ENCODE measurements around the gene PUSL1. TPM values are rescaled to one million over a fixed set of nuclear protein-coding genes. Genes with fewer than 3 reads are reported as not detected.
A peak's percentile ranks its signal among the peaks of the same experiment; 100 is the strongest.

The PUSL1 gene
- total and polyA plus RNA-seq, 2 donors (not counting 1 experiment from before 2014, with no cell fraction given): 15.7 to 25.8 TPM

GRCh38 chr1:1264026-1264425 lies 44.4 kb upstream of the PUSL1 start:
- ChIA-PET CTCF (interaction anchor here (4.5 kb wide), 1 partner anchor 142 kb away, joined by 26 read pairs; no protein-coding TSS in a partner anchor), POLR2A (no interaction called here)
- Histone ChIP-seq H3K27ac (ENCODE audit: low read length in 2 of 2) (no peak overlapping the region), H3K4me2 (replicated peaks; ENCODE audit: low read depth, low read length, poor library complexity, severe bottlenecking) (no peak overlapping the region), H3K4me1 (ENCODE audit: control insufficient read depth in 2 of 2, insufficient read depth in 2 of 2, low read length in 2 of 2) (peaks cover 0 to 4% of the 10 kb centered on the region in 2 donors), H3K79me2 (ENCODE audit: control insufficient read depth, insufficient read depth, low read length) (peaks cover 65% of the 10 kb centered on the region), H4K20me1 (ENCODE audit: control insufficient read depth, insufficient read depth, low read length, poor library complexity, severe bottlenecking) (peaks cover 85% of the 10 kb centered on the region), H3K9me3 (ENCODE audit: control extremely low read depth in 1 of 3, control insufficient read depth in 2 of 3, insufficient read depth in 1 of 3, low read length in 2 of 3) (no peaks in the 10 kb centered on the region), H2AFZ (ENCODE audit: insufficient read depth, low read depth, low read length, poor library complexity, severe bottlenecking) (no peak overlapping the region), H3K9ac (ENCODE audit: low read length) (no peak overlapping the region), H3K36me3 (replicated peaks in 1 of 2; ENCODE audit: control extremely low read depth in 1 of 2, control insufficient read depth in 1 of 2, extremely low read depth in 1 of 2, insufficient read depth in 2 of 2, low read length in 1 of 2) (peaks cover 0 to 64% of the 10 kb centered on the region in 2 experiments), H3K27me3 (replicated peaks in 1 of 4; ENCODE audit: control extremely low read depth in 1 of 4, control insufficient read depth in 3 of 4, insufficient read depth in 4 of 4, low read length in 3 of 4) (no peaks in the 10 kb centered on the region), H3K4me3 (ENCODE audit: control extremely low read depth in 1 of 5, extremely low read depth in 1 of 5, insufficient read depth in 1 of 5, low read depth in 2 of 5, low read length in 4 of 5) (no peak overlapping the region)
- Mint-ChIP-seq H3K4me3 (no peak overlapping the region), H3K27me3 (no peaks in the 10 kb centered on the region), H3K9me3 (ENCODE audit: insufficient read depth) (no peaks in the 10 kb centered on the region), H3K4me1 (peaks cover 19% of the 10 kb centered on the region), H3K27ac (no peak overlapping the region)
- DNase-seq (no peak), ATAC-seq (ENCODE audit: low read depth) (no peak)
- TF ChIP-seq CTCF (IDR thresholded peaks at IDR 0.05) (no peak), EZH2 (IDR thresholded peaks at IDR 0.05; ENCODE audit: borderline replicate concordance, insufficient read depth, low read depth, low read length, poor library complexity, severe bottlenecking) (no peak)
- WGBS (ENCODE audit: insufficient coverage): 94% methylated on average over 9 of the region's 9 CpGs
- intact Hi-C loops (cut with micrococcal nuclease): no loop called here

GRCh38 chr1:1264868-1265272 lies 43.5 kb upstream of the PUSL1 start:
- Mint-ChIP-seq H3K9me3 (ENCODE audit: insufficient read depth) (no peaks in the 10 kb centered on the region), H3K4me1 (peaks cover 18% of the 10 kb centered on the region), H3K27me3 (no peaks in the 10 kb centered on the region), H3K4me3 (no peak overlapping the region), H3K27ac (no peak overlapping the region)
- H3K79me2 ChIP-seq (ENCODE audit: control insufficient read depth, insufficient read depth, low read length): peaks cover 65% of the 10 kb centered on the region
- no peak overlapping the region for H3K4me3 ChIP-seq (ENCODE audit: control extremely low read depth in 1 of 5, extremely low read depth in 1 of 5, insufficient read depth in 1 of 5, low read depth in 2 of 5, low read length in 4 of 5)
- no peak overlapping the region for H3K4me2 ChIP-seq (replicated peaks; ENCODE audit: low read depth, low read length, poor library complexity, severe bottlenecking)
- no peaks in the 10 kb centered on the region for H3K27me3 ChIP-seq (replicated peaks in 1 of 4; ENCODE audit: control extremely low read depth in 1 of 4, control insufficient read depth in 3 of 4, insufficient read depth in 4 of 4, low read length in 3 of 4)
- 96% methylated on average over 9 of the region's 10 CpGs for WGBS (ENCODE audit: insufficient coverage)
- no peak for TF ChIP-seq EZH2 (IDR thresholded peaks at IDR 0.05; ENCODE audit: borderline replicate concordance, insufficient read depth, low read depth, low read length, poor library complexity, severe bottlenecking)
- TF ChIP-seq CTCF (IDR thresholded peaks at IDR 0.05): peak; percentile 18
- no peak overlapping the region for H2AFZ ChIP-seq (ENCODE audit: insufficient read depth, low read depth, low read length, poor library complexity, severe bottlenecking)
- POLR2A ChIA-PET: no interaction called here
- no peak overlapping the region for H3K27ac ChIP-seq (ENCODE audit: low read length in 2 of 2)
- no peak overlapping the region for H3K9ac ChIP-seq (ENCODE audit: low read length)
- no peaks in the 10 kb centered on the region for H3K9me3 ChIP-seq (ENCODE audit: control extremely low read depth in 1 of 3, control insufficient read depth in 2 of 3, insufficient read depth in 1 of 3, low read length in 2 of 3)
- intact Hi-C loops (cut with micrococcal nuclease): no loop called here
- H3K36me3 ChIP-seq (replicated peaks in 1 of 2; ENCODE audit: control extremely low read depth in 1 of 2, control insufficient read depth in 1 of 2, extremely low read depth in 1 of 2, insufficient read depth in 2 of 2, low read length in 1 of 2): peaks cover 0 to 60% of the 10 kb centered on the region in 2 experiments
- ATAC-seq (ENCODE audit: low read depth) (no peak), DNase-seq (no peak)
- peaks cover 83% of the 10 kb centered on the region for H4K20me1 ChIP-seq (ENCODE audit: control insufficient read depth, insufficient read depth, low read length, poor library complexity, severe bottlenecking)
- CTCF ChIA-PET: interaction anchor here (4.5 kb wide), 1 partner anchor 143 kb away, joined by 26 read pairs; no protein-coding TSS in a partner anchor
- H3K4me1 ChIP-seq (ENCODE audit: control insufficient read depth in 2 of 2, insufficient read depth in 2 of 2, low read length in 2 of 2): peaks cover 0 to 4% of the 10 kb centered on the region in 2 donors

All from B cell (primary cell).